Activated CD4-positive, CD25-positive, alpha-beta regulatory T cell treated with anti-CD3 and anti-CD28 coated beads, Interleukin-2, amount 50 U/mL, for 72 hours (primary cell): ENCODE data around the gene NCK2.

Source experiments
- DNase-seq: peaks from one replicate; pipeline ENCODE4 v3.0.0; 2021

NCK2 gene

DNA sequence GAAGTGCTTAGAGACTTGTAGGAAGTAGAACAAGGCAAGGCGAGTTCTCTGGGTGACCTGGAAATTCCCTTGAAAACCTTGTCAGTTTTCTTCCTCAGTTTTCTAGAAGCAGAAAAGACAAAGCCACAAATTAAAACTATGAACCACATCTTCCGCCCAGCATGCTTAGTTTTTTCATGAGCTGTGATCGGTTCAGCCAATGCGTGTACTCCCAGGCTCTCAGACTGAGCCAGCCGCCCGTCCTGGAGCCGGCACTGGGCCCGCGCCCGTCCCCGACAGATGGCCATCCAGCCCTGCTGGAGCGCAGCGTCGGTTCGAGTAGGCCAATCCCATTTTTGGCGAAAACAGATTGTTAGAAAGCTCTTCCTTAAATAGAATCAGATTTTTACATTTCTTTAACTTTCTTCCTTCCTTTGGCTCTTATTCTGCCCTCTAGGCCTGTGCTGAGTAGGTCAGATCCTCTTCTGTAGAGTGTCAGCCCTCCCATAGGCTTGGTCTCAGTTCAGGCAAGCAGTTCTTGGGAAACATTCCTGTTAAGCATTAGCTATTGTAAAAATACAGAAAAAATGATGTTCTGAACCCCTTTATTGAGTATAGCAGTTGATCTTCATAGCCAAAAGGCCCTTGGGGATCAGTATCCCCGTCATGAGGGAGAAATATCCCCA lies 112.5 kb downstream of the NCK2 start:
- DNase-seq, result no peak

DNA sequence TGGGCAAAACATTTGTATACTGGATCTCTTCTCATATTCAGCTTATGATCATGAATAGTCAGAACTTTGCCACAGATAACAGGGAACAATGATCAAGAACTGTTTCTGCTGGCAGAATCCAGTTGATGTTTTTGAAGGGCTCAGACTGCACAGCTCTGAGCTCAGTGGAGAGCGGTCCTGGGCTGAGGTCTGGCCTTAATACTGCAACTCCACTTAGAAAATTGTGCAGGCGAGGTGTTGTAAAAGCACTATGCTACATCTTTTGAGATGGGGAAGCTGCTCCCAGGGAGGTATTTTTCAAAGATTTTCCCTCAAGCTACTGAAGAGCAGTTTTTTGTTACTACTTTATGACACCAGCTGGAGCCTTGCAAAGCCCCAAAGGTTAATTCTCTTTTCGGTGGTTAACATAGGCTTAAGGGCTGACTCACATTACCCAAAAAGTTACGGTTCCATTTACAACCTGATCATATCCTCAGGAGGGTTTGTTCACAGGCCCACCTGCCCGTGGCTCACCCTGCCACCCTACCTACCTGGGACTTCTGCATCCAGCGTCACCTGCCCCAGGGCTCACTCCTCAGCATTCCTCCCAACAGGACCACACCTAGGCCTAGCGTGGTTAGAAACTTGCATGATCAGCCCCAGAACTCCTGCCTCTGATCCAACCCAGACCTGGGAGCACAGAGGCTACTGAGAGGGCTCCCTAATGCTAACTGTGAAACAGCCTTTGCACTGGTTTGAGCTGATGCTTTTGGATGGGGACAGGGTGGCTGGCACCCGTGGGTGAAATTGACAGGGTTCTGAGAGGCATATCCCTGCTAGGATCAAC lies 114.4 kb downstream of the NCK2 start:
- no peak for DNase-seq

DNA sequence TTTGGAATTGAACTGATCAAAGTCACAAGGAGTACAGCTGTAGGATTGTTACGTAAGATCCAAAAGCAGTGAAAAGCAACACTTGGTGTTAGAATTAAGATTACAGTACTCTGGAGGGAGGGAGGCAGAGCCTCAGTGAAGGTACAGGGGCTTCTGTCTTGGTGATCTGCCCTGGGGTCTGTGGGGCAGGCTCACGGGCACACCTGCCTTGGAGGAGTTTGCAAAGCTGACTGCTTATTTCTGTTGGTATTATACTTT lies 114.9 kb downstream of the NCK2 start:
- DNase-seq, result no peak

DNA sequence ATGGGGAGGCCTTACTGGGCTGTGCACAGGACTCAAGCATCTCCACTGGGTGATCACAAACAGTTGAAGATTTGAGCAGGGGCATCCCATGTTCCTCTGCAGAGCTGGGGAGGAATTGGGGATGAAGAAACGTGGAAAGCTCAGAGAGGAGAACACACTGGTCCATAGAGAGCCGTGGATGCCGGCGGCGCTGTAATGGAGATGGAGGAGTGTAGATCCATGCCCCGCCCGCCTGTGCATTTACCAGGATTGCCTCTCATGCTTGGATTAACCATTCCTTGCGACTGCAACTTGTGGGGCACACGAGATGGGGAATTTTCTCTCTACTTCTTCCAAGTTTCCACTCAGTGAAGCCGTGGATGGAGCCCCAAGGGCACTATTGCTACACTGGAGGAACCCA lies 115.9 kb downstream of the NCK2 start:
- DNase-seq, result no peak

DNA sequence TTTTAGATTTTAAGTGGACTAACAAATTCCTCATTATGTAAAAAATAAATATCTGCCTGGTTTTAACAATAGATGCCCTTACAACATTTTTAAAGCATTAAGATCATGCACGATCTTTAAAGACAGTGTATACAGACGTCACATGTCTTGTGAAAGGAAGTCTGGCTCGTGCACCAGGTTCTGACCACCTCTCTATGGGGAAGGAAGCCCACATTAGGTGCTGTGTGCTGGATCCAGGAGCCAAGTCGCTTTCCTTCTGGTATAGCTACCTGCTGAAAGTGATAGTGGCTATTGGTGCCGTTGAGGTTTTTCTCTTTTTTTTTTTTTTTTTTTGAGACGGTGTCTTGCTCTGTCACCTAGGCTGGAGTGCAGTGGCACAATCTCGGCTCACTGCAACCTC lies 116.5 kb downstream of the NCK2 start:
- DNase-seq, result no peak

DNA sequence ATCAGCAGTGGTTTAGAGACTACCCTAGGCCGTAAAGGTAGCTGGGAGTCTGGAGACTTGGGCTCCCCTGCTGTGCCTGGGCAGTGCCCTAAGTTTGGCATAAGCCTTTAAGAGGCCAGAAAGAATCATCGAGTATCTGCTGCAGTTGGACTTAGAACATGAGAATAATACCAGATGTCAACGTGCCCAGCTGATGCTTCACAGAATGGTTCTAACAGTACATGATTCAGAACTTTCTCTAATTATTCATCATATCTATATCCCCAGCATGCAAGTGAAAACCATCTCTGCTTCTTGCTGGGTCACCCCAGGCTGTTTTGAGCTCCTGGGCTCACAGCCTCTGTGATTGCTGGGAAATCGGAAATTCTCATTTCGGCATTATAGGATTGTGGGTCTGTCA lies 118.1 kb downstream of the NCK2 start:
- no peak for DNase-seq

DNA sequence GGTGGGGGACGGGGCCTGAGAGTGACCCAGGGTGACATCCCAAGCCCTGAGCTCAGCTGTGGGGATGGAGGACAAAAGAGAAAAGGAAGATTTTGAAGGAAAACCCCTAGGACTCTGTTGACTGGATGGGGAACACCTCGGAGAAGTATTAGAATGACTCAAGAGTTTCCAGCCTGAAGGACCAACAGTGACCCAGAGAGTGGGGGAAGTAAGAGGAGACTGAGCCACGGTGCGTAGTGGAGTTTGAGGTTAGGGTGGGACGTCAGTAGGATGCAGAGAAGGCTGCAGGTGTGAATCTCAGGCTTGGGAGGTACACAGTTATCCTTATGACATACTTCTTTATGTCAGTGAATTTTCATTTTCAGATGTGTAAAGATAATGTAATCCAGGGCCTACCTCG lies 119.5 kb downstream of the NCK2 start:
- DNase-seq, result no peak

DNA sequence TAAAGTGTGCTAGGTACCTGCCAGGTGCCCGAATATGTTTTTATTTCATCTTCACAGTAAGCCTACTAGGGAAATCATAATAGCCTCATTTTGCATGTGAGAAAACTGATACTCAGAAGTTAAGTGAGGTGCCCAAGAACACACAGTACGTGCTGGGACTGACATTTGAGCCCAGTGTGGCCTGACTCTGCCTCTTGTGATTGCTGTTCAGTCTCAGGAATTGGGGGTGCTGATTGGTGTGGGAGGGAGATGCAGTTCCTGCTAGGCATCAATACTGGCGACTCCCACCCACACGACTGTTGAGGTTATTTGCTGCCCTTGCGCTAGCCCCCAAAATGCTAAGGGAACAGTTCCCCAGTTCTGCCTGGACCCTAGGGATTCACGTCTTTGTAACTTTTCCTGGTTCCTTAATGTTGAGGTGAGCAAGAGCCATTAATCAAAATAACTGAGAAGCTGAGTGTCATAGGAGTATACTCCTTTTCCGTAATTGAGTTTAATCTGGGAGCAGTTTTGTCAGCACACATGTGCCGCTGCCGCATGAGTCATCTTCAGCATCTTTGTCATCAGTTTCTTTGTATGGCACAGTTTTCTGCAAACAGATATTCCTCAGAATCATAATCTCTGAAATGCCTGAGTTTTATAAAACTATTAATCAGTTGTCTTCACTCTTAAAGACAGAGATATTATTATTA lies 120.7 kb downstream of the NCK2 start:
- DNase-seq, result no peak

DNA sequence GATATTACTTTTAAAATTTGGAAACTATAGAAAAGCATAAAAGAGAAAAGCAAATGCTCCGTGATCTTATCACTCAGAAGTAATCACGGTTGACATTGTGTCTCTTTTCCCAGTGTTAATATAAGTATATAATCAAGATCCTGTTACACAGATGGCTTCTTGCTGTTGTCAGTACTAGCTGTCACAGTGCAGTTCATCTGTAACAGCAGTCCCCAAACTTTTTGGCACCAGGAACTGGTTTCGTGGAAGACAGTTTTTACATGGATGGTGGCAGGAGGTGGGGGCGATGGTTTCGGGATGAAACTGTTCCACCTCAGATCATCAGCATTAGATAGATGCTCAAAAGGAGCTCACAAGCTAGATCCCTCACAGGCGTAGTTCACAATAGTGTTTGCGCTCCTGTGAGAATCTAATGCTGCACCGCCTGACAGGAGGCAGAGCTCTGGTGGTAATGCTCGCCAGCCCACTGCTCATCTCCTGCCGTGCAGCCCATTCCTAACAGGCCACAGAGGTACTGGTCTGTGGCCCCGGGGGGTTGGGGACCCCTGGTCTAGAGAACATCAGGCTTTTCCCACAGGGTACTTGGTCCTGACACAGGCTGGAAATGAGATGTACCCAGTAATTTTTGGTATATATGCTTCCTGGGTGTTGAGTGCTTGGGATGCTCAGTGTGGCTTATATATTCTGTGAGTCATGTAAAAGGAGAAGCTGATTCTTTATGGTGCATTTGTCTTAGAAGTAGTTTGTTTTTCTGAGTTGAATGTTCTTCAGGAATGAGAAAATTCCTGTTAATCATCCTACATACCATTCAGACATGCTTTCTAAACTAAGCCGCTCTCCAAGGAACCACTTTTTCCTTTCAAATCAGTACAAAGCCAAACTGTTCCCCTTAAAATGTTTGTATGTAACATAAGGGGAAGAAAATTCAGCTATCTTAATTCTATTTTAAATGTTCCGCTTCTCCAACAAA lies 121.8 kb downstream of the NCK2 start:
- no peak for DNase-seq

DNA sequence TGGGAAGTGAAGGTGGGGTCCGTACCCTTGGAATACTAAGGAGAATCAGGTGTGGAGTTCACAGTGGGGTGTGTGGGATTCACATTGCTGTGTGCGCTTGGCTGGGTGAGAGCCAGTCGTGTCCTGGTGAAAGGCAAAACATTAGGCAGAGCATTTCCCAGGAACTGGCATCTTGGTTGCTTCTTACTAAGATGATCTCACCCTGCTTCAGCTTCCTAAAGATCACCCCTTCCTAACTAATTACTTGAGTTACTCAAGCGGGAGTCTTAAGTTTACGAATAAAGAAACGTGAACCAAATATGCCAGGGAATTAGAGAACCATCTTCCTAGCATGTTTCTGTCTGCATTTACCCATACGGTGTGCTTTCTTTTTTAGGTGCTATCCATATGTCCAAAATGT lies 122.9 kb downstream of the NCK2 start:
- no peak for DNase-seq

DNA sequence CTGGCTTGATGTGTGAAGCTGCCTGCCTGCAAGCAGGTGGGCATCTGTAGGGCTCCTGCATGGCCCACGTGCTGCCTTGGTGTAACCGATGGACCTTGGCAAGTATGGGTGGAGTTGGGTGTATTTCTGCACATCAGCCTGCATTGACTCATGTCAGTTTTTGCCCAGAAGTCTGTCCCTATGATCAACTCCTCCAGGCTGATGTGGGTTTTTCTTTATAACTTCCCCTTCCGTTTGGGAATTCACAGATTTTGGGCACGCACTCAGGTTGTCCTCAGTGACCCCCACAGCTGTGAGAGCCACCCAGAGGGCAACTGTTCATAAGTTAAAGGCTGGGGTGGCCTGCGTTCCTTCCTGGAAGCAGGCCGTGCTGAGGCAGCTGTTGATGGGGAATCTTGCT lies 123.3 kb downstream of the NCK2 start:
- DNase-seq, result no peak

DNA sequence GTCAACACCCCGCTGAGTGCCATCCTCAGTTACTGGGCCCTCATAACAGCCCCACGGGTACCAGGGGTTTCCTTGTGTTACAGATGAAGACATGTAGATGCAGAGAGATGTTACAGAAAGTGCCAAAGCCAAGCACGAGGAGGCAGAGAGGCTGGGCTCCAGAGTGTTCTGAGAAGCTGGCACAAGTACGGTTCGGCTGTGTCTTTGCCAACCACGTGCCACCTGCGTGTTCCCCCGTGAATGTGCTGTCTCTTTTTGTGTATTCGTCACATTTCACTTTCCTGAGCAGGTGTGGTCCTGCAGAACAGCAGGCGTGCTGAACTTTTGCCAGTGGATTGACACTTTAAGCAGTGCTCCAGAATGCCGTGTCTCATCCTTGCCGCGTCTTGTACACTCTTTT lies 124.6 kb downstream of the NCK2 start:
- DNase-seq, result no peak

DNA sequence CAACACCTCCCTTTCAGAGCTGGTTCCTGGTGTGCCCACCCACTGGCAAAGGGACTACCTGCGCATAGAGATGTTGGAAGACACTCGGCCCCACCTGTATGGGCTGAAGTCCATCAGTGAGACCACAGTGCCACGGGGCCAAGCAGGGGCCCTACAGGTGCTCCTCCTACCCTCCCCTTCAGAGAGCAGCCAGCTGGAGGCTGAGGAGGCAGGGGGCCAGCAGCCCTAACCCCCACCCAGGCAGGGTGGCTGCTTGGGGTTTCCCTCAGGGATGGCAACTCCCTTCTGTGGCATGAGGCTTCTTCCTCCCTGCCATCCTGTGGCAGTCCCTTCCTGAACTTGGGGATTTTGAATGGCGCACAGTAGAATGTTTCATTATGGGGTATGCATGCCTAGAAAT lies 125.3 kb downstream of the NCK2 start:
- DNase-seq, result no peak

DNA sequence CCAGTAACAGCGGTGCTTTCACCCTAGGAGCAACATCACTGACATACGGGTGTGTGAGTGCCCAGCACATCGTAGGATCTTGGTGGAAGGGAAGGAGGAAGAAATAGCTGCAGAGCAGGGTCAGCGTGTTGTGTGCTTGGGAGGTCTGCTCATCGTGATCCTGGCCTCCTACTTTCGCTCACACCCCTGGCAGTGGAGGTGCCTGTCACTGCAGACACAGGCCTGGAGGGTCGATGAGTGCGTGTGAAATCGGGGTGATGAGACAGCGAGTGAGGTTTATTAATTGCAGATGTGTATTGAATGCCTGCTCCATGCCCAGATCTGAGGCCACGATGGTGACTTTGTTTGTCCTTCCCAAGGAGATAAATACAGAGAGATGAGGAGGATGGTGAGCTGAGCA lies 126.1 kb downstream of the NCK2 start:
- no peak for DNase-seq

DNA sequence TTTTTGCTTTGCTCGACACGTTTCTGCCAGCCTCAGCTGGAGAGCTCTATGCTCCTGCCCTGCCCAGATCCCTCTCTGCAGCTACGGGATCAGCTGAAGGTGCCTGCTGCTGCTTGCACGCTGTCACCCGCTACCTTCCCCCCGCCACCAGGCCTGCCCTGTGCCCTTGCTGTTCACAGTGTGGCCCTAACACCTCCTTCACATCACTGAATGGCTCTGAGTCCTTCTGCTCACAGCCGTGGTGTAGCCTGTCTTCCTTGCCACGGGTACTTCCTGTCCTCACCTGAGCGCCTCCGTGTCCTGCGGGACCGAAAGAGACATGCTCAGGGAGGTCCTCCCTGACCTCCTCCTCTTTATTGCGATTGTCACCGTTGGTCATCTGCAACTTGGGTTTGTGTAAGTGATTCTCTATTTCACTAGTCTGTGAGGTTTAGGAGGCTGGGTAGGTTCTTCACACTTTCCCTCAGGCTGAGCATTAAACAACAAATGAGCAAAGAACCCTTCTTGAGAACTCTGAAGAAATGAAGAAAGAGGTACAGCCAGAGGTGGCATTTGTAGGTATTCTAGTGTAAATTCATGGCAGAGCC lies 127.5 kb downstream of the NCK2 start:
- no peak for DNase-seq

DNA sequence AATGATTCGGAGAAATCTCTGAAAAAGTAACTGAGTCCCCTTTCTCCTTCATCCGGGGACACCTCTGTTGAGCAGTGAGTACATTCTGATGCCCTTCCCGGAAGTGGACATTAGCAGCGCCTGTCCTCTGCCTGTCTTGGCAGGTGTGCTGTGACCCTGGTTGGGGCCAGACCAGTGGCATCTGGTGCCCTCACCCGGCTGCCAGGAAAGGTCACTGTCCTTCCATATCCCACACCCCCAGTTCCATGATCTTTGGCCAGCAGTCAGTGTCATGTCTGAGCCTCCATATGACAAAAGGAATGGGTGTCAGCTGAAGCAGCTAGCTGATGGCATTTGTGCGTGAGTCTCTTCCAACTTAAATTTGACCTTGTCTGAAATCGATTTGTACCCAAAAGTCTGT lies 128.1 kb downstream of the NCK2 start:
- no peak for DNase-seq

DNA sequence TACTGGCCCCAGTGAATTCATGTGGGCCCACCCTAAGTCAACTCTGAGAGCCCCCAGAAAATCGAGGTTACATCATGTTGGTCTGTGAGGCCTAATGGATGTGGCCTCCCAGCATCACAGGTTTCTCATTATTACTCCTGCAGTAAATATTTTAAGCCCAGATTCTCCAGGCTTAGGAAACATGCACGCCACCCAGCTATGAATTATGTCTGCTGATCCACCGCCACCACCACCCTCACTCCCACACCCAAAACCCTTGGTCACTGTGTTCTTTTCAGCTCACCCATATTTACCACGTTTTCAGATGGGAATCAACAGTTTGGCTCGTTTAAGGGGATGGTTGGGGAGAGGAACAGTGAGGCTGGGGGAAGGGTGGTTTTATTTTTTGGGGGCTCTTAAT lies 128.6 kb downstream of the NCK2 start:
- DNase-seq, result no peak

DNA sequence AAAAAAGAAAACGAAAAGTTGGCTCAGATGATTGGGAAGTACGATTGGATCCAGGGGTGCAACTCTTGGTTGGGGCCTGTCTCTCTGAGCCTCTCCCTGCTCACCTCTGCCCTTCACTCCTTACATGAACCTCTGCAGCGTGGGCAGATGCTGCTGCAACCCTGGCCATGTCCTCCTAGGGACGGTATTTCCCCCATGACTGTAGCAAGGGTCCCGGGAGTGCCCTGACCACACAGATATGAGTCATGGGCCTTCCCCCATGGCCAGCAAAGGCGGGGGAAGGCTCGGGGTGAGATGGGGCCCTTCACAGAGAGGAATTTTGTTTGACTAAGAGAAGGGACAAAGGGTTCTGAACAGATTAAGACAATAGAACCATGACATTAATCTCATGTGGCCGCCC lies 129.0 kb downstream of the NCK2 start:
- DNase-seq, result peak; percentile 71

DNA sequence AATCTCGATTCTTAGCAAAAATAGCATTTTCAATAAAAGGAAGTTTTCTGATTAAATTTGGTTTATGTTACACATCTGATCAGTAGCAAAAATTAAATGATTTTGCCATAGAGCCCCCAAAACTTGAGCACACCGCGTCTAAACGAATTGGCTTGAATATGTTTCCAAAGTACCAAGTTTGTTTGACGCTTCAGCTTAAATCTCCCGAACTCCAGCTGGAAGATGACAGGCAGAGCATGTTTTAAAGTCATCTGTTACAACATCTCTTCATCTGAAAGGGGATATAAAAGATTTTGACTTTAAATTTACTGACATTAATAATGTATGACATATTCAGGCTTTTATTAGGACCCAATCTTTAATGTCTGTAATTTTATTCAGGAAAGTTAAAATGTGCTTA lies 129.8 kb downstream of the NCK2 start:
- no peak for DNase-seq

DNA sequence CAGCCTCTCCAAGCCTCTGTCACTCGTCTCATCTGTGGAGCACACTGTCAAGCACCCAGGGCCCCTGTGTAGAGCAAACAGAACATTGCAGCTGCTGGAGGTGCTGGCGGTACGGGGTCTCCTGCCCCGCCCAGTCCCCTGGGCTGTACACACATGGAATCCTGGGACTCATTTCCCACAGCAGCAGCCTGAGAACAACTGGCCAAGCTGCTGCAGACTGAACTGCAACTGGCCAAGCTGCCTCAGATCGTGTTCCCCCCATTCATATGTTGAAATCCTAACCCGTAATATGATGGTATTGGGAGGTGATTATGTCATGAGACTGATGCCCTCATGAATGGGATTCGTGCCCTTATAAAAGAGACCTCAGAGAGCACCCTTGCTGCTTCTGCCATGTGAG lies 130.5 kb downstream of the NCK2 start:
- DNase-seq, result no peak

DNA sequence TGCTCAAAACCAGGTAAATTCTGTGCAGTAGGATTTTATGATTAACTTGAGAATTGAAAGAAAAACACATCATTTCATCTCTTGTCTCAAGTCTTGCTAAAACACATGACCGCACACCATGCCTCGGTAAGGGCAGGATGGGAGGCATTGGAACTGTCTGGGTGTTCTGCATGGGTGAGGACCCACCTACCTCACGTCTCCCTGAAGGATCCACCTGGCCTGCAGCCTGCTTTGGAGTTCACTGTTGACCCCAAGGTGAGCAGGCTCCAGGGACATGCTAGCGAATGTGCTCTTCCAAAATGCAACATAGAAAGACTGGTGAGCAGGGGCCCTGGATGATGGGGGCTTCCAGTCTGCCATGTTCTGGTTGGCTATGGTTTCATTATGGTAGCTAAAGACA lies 131.5 kb downstream of the NCK2 start:
- no peak for DNase-seq

DNA sequence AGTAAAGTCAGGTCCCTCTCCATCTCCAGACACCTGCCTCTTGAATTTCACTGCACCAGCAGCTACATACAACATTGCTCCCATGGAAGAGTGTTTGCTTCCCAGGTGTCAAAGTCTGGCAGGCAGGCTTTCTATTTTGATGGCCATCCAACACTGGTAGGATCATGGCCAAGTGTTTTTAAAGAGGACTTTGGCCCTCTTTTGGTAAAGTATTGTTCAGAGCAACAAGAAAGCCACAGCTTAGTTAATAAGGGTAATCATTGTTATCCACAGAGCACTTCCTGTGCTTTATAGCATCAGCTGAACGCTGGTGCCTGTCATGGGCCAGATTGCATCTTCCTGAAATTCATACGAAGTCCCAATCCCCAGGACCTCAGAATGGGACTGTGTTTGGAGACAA lies 133.2 kb downstream of the NCK2 start:
- DNase-seq, result no peak
